ENCODE data around the gene RALY.

RALY gene

DNA sequence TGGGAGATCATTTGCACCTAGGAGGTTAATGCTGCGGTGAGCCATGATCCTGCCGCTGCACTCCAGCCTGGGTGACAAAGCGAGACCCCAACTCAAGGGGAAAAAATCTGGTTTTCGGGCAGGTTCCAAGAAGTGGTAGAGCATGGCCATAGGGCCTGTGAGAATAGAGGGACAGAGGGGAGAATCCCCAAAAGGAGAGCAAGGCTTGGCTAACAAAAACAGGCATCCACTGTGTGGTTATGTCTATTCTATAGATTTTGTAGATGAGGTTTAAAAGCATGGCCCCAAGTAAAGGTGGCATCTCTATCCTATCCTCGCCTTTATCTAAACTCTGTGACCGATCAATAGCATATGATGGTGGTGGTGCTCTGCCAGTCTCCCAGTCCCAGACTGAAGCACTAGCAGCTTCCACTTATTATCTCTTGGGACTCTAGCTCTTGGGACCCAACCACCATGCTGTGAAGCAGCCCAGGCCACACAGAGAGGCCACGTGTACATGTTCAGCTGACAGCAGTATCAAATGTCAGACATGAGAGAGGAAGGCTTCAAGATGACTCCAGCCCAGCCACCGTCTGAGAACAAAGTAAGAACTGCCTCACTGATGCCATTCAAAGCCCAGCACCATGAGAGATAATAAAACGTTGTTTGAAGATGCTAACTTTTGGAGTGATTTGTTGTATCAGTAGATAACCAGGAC, 90.7 kb downstream of the RALY start:
- no peak for DNase-seq

DNA sequence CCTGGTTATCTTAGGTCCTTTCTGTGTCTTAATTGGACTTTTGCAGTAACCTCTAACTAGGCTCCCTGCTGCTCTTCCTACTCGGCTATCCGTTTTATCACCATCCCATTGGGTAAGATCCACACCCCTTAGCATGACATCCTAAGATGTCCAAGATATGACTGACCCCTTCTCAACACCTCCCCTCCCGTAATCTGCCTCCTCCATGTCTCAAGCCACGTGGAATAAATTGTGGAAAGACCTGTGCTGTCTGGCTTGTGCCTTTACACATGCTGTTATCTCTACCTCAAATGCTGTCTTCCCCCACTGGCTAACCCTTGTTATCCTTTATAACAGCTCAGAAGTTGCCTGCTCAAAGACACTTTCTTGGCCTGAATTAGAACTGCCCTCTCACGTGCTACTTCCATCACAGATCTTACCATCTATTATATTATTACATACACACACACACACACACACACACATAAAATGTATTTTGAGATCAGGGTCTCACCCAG, 91.9 kb downstream of the RALY start:
- no peak for DNase-seq

DNA sequence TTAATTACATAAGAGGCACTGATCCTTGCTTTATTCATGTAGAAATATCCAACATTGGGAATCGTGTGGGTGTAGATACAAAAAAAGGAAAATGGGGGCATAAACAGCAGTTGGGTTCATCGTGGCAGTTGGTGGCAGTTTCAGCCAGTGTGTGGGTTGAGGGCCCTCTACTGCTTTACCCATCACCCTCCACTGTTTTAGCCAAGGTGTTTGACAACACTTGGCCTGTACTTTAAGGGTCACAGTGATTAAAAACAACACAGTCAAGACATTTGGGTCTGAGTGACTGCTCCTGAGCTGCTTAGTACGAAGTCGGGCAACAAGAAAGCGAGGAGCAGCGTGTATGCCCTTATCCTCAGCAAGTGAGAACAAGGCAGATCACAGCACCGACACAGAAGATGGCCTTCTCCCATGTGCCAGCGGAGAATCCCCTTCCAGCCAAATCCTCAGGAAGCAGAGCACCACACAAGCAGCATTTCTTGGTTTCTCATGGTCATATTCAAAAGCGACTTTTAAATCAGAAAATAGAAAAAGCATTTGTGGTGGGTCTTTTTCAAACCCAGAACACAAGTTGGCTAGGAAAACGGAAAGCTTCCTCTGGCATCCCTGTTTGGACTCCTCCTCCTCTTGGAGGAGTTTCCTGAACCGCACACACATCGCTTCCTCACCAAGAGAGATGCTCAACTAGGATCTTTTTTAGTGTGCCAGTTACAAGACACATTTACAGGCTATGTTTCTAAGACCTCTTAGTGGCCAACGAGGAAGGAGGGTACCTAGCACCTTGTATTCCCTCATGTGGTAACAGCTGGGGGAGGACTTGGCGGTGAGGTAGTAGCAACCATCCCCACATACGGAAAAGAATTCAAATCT, 94.8 kb downstream of the RALY start:
- no peak for DNase-seq

DNA sequence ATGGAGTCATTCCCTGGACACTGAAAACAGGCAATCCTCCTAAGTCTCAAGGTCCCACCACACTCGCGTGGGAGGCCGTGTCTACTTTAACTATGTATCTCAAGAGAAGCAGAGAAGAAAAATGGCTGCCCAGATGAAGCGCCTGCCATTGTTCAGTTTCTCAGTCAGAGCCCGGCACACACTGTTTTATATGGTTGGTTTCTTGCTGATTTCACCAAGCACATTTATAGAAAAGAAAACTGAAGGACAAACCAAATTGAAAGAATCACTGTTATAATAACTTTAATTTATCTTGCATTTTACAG, 95.4 kb downstream of the RALY start:
- no peak for DNase-seq

DNA sequence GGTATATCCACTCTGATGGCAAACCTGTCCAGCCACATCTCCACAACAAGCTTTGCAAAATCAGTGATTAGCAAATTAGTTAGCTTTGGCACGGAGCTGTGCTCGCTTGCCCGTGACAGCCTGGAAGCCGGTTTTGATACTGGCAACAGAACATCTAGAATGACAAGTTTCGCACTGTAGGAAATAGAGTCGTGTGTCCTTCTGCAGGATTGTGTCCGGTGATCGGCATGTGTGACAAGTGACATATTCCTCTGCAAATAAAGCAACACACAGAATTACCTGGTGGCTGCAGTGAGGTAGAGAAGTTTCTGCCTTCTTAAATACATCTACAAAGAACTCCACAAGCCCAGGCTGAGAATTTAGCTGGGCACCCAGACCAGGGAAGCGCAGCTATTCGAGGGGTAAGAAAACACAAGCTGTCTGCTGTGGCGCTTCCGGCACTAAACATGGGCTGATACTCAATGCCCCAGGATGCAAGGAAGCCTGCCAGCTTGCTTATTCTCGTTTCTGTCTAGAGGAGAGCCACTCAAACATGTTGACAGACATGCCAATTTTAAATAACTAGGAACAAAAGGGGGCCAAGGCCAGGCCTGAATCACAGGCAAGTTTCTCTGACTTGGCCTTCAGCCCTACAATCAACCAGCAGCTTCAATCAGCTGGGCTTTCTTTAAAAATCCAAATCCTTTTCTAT, 96.1 kb downstream of the RALY start:
- no peak for DNase-seq

DNA sequence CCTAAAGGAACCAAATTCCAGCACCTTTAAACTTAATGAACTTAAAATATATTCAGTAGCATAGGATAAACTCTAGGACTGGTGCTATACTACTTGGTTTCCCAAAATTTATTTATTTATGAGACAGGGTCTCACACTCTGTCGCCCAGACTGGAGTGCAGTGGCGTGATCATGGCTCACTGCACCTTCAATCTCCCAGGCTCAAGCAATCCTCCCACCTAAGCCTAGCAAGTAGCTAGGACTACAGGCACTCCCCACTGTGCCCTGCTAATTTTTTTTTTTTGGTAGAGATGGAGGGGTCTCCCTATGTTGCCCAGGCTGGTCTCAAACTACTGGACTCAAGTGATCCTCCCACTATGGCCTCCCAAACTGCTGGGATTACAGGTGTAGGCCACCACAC, 96.9 kb downstream of the RALY start:
- DNase-seq = no peak

DNA sequence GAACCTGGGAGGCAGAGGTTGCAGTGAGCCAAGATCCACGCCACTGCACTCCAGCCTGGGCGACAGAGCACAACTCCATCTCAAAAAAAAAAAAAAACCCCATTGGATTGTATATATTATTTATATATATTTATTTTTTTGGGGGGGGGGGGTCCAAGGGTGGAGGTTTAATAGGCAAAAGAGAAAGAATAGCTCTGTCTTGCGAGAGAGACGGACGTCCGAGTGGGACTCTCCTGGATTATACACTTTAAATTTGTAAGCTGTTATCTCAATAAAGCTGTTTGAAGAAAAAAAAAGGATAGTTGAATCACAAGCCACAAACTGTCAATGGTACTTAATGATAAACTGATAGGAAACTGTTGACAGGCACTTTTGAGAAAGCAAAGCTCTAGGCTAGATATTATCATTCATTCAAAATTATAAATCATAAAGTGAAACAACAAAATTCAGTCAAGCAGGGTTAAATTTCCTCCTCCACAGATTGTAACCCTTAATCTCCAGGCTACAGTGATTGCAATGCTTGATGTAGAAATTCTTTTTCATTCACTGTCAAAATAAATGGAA, 98.0 kb downstream of the RALY start:
- DNase-seq = no peak

DNA sequence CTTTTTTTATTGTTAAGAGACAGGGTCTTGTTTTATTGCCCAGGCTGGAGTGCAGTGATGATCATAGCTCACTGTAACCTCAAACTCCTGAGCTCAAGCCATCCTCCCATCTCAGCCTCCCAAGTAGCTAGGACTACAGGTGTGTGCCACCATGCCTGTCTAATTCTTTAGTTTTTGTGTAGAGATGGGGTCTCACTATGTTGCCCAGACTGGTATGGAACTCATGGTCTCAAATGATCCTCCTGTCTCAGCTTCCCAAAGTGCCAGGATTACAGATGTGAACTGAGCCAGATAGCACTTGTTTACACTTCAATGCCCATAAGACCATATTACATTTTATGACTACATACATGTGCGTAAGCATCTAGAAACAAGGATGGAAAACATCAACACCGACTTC, 100.2 kb downstream of the RALY start:
- no peak for DNase-seq

DNA sequence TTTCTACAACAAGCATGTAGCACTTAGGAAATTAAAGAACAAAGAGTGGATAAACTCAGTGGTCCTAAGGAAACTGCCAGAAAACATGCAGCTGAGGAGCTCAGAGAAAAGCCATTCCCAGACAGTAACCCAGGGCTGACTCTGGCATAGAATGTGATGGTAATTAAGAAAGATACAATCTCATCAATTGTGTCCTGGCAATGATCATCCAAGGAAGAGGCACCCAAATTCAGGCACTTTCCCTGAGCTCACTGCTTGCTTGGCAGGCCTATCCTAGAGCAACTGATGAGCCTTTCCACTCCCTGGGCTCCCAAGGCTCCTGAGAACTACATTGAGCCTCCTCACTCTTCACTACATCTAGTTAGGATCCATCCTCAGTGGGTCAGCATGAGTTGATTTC, 102.1 kb downstream of the RALY start:
- no peak for DNase-seq

DNA sequence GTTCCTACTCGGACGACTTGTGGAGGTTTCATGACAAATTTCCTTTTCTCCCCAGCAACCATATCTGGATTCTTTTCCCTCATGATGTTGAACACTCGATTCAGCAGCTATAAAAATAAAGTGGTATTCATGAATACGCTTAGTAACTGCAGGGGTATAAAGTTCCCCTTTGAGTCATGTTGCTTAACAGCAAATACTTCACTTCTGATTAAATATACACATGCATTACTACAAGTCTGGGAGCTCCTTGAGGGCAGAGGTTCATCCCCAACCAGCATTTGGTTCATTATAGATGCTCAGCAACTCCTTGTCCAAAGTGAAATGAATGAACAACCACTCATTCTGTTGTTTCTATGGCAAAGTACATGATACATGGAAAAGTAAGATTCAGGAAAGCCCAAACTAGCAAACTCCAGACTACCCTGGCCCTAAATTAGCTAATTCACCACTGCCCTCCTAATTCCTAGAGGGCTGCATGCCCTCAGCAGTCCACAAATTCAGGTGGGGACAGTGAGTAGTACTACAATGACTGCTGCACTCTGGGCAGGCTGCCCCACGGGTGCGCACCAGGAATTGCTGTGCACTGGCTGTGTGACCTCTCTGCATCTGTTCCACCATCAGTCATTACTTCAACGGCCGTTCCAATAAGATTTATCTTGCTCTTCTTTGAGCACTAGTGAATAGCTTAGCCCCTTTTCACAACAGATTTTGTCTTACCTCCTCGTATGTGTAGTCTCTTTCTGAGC, 103.2 kb downstream of the RALY start:
- no peak for DNase-seq

DNA sequence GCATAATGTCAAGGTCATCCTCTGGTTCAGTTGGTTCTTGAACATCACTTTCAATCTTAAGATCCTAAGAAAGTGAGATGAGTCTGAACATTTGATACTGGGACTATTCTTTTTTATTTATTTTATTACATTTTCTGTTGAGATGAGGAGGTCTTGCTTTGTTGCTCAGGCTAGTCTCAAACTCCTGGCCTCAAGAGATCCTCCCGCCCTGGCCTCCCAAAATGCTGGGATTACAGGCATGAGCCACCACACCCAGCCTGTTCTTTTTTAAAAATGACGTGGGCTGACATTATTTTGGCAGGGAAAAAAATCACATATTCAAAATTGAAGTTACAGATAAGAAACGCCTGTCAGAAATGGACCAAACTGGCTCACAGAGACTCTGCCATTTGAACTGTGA, 104.9 kb downstream of the RALY start:
- no peak for DNase-seq

DNA sequence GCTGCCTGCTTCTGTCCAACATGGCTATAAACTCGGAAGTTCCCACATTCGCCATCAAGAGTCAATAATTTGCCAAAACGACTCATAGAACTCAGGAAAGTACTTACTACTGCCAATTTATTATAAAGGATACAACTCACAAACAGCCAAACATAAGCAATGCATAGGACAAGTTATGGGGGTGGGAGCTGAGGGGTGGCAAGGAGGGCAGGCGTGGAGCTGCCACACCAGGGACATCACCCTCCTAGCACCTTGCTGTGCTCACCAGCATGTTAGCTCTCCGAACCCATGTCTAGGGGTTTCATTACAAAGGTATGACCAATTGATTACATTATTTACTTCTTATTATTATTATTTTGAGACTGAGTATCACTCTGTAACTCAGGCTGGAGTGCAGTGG, 106.0 kb downstream of the RALY start:
- DNase-seq = no peak

DNA sequence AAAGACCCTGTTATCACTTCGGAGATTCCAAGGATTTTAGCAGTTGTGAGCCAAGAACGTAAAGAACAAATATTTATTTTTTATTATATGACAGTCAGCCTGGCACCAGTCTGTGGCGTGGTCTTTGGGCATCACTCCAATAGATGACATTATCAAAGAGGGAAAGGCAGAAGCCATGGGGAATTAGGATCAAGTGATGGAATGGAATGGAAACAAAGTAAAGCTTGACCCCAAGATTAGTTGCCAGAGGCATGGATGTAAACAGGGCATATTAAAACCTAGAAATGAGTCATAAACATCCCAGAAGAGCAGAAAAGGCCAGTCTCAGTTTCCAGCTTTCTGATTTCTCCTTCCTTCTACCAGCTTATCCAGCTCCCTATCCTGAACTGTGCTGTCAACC, 106.9 kb downstream of the RALY start:
- DNase-seq = no peak

DNA sequence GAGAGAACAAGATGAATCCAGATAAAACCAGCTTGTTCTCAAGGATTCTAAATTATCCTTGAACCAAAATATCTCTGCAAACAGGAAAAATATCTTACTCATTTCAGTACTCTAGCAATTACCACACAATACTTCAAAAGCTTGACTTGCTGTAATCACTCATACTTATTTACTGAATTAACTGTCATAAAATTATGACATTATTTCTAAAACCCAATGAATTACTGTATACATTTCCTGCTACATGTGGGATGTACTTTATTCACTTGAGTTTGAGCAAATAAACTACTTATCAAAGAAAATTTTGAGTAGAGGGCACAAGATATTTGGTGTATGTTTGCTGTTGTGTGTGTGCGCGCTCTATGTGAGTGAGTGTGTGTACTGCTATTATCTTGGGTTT, 108.6 kb downstream of the RALY start:
- no peak for DNase-seq

DNA sequence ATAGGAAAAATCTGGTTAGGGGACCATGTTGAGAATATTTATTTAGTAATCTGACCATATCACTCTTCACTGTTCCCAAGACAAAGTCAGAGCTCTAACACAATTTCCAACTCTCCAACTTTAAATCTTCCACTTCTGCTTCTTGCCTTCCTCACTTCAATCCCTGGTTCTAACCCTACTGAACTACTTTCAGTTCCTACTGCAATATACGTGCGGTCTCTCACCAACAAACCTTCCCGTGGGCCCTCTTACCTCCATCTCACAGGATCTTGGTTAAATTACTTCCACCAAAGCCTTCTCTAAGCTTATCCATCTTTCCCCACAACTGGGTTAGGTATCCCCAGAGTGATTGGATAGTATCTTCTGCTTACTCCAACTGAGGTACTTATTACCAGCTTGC, 110.3 kb downstream of the RALY start:
- DNase-seq = no peak

DNA sequence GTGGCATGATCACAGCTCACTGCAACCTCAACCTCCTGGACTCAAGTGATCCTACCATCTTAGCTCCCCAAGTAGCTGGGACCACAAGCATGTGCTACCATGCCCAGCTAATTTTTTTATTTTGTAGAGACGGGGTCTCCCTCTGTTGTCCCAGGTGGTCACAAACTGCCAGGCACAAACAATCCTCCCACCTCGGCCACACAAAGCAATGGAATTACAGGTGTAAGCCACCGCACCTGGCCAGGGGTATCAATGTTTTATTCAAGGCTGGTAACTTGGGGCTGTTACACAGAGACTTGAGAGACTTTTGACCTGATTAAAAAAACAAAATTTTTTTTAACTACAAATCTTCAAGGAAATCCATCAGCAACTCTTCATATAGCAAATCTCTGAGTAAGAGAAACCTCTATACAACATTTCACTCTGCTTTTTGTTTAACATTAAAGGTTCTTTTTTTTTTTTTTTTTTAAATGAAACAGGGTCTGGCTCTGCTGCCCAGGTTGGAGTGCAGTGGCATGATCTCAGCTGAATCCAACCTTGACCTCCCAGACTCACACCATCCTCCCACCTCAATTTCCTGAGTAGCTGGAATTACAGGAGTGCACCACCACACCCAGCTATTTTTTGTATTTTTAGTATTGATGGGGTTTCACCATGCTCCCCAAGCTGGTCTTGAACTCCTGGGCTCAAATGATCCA, 112.4 kb downstream of the RALY start:
- no peak for DNase-seq

DNA sequence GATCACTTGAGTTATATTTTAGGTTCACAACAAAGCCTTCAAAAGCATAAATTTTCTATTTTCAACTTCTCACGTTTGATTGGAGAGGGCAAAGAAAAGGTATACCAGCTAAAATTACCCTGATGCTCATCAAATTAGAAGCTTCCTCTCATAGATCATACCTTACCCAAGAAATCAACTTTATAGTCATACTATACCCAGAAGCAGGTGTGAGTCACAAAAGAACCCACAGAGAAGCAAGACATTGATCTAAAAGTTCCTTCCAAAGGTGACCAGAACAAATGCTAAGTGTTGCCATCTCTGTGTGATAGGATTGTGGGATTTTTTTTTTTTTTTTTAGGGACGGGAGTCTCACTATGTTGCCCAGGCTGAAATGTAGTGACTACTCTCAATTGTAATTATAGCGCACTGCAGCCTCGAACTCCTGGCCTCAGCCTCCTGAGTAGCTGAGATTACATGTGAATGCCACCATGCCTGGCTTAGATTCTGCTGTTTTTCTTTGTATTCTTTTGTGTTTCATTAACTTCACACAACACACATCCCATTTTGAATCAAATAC, 115.0 kb downstream of the RALY start:
- no peak for DNase-seq

DNA sequence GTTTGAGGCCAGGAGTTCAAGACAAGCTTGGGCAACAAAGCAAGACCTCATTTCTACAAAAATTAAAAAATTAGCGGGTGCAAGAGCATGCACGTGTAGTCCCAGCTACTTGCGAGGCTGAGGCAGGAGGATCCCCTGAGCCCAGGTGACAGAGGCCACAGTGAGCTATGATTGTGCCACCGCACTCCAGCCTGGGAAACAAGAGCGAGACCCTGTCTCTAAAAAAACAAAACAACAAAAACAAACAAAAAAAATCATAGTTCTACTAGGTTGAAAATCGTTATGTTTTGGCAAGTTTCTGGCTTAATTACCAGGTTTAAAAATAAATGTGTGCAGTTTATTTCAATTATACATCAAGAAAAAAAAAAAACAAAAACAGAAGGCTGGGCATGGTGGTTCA, 115.7 kb downstream of the RALY start:
- DNase-seq = no peak

DNA sequence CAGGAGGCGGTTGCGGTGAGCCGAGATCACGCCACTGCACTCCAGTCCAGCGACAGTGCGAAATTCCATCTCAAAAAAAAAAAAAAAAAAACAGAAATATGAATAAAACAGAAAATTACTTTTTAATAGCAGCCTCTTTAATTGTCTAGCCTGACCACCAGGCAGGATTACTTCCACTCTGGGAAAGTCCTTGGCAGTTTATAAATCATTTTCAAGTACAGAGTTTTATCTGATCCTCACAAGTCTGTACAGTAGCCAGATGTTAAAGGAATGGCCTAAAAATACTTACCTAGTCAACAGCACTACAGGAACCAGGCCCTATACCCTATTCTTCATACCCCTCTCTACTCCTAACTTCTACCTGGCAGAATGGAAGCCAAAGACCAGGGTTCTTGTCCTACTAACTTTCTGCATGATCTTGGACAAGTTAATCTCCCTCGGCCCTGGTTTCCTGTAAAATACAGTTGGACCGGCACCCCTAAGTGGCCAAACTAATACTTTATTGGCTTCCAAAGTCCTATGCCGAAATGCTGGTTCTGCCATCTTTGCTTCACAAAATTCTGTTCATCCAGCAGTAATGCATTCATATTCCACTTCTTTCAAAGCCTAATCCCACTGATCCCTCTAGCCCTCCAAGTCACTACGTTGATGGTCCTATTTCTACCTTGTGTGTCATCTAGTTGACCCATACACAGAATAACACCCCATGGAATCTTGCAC, 116.5 kb downstream of the RALY start:
- no peak for DNase-seq

DNA sequence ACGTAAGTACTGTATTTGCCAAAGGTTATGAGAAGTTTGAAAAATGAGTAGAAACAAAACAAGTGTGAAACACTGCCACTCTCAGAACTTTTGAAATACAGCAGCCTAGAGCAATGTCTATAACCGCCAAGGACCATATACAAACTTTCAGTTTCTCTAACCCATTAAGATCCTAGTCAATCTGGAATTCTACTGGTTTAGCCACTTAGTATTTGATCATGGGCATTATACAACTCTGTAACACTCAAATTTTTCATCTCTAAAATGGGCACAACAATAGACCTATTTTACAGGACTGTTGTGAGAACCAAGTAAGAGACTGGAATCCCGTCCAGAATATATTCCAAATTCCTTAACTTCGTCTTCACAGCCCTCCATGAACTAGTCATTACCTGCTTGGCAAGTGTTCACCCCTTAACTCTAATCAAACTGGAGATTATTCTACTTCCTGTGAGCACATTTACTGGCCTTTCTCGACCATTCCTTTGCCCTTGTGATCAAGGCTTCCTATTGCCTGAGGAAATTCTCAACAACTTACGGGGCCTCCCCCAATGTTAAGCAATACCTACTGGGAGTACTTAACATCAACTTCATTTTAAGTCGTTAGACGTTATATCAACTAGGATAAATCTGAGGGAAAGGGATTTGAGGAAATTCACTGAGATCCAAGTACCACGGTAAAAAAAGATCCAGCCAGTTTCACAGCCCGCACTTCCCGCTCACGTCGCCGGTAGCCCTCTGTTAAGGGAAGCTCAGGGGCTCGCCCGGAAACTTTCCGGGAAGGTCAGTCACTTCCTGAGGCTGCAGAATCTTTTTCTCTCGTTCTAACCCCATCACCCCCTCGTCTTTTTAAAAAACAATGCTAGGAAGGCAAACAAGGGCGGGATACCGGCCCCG, 117.3 kb downstream of the RALY start:
- DNase-seq = no peak

Data from NCI-H526 treated with DMSO at 0.1 percent for 48 hours (cell line).